Aorta (tissue), 5 donors: Measurements from ENCODE around the gene IRF3. TPM values are rescaled to one million over a fixed set of nuclear protein-coding genes. Genes with fewer than 3 reads are reported as not detected.

Source experiments
- ATAC-seq: fragments of 200-7000 bp; cut with Tn5 transposase; one replicate; pipeline ENCODE4 v1.9.1; 2022; ENCODE audit warnings: moderate library complexity; ENCODE audit not compliant: low FRiP score
- DNase-seq, 2 donors: peaks; one replicate each; pipeline ENCODE4 v3.0.0-alpha.2; 2020
- H3K27ac ChIP-seq, 2 donors: one replicate each; pipeline ENCODE4 v1.5.1; 2013; ENCODE audit warnings: low read length in 2 of 2, mild to moderate bottlenecking in 2 of 2, moderate library complexity in 2 of 2, control low read depth in 1 of 2, inconsistent platforms in 1 of 2, low read depth in 1 of 2
- H3K27me3 ChIP-seq, 2 donors: one replicate each; pipeline ENCODE4 v1.6.1; 2013; ENCODE audit warnings: control low read depth in 1 of 2, low read length in 1 of 2, mild to moderate bottlenecking in 1 of 2, moderate library complexity in 1 of 2; ENCODE audit not compliant: insufficient read depth in 2 of 2, control insufficient read depth in 1 of 2
- H3K36me3 ChIP-seq, 2 donors: one replicate each; pipeline ENCODE4 v1.6.1; 2013; ENCODE audit warnings: control low read depth in 1 of 2, low read length in 1 of 2, mild to moderate bottlenecking in 1 of 2; ENCODE audit not compliant: insufficient read depth in 2 of 2, control insufficient read depth in 1 of 2
- H3K4me1 ChIP-seq, 2 donors: one replicate each; pipeline ENCODE4 v1.6.1; 2013; ENCODE audit warnings: low read length in 2 of 2, control low read depth in 1 of 2, mild to moderate bottlenecking in 1 of 2, moderate library complexity in 1 of 2; ENCODE audit not compliant: insufficient read depth in 2 of 2, control insufficient read depth in 1 of 2
- H3K4me3 ChIP-seq, 2 donors: one replicate each; pipeline ENCODE4 v1.5.1; 2013; ENCODE audit warnings: low read length in 2 of 2, control low read depth in 1 of 2, mild to moderate bottlenecking in 1 of 2
- H3K9me3 ChIP-seq: one replicate; pipeline ENCODE4 v1.6.1; 2013; ENCODE audit warnings: mild to moderate bottlenecking, low read length; ENCODE audit not compliant: control insufficient read depth
- WGBS, 2 donors: extraction: QIAGEN DNeasy Blood & Tissue Kit; methylation state at CpG; one replicate each; pipeline ENCODE4 v1.1.7; 2013; 5-methylcytosine and 5-hydroxymethylcytosine counted together
- intact Hi-C, 2 donors: fragments of 100-400 bp; cut with DNase I; formaldehyde crosslinking; loops; one replicate each; pipeline versions ENCODE4 v1.14.2 to v1.15.0; 2022
- polyA plus RNA-seq, 2 donors: library from polyadenylated mRNA; stranded (reverse); fragments of 200-250 nt; gene quantifications; one replicate each; pipeline ENCODE4 v1.2.3, GENCODE V29; 2013
- total RNA-seq, 2 donors: library from RNA; stranded (reverse); fragmentation: NEBNext Ultra II Directional; extraction: Animal tissue kit (Norgen Biotek cat#: 25700); gene quantifications; one replicate each; pipeline ENCODE4 v1.2.1, GENCODE V29; 2021
- donor health status: healthy with polysubstance abuse.
- donor health status: Bipolar disorder and iron deficiency.
- donor health status: DM: no; HTN: no; CAD: no.
- donor health status: DM: no; HTN: no; CAD: no.
- donor health status: DM: yes; HTN: yes; CAD: no.

Gene IRF3
- total and polyA plus RNA-seq, 4 donors = 37.8 to 278 (median 68.2) TPM

DNA sequence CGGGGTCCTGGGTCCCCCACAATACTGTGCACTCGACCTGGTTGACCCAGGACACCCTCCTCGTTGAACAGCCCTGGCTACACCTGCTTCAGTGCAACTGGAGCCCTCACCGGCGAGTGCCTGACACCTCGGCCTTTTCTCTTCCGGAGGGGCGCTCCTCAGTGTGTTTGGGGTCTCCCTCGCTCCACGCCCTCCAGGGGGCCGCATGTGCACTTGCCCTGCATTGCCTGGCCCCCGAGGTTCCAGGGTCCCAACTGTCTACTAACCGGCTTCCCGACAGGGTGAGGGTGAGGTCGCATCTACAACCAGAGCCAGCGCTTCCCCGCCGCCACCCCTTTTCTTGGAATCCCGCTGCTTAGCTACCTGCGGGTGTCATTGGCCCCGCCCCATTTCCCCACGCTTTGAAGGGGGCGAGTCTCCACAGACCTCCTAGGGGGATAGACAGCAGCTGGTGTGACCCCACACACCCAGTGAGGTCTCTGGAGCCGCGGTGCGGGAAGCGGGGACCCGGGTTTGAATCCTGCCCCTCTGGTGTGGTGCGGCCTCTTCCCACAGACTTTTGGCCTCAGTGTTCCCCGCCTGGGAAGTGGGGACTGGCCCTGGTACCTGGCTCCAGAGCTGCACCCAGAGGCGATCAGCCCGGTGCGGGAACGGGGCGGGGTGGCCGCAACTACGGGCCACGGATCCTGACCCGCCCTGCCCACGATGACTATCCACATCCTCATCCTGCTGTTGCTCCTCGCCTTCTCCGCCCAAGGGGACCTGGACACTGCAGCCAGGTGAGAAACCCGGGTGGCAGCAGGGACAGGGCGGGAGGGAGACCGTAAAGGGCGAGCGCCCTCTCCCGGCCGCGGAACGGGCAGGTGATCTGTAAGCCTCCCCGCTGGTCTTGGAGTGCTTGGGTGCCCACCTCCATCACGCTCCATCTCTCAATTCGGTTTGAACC is 23.7 kb upstream of the IRF3 start, which contains the start of gene ADM5:
Gene ADM5 (plus strand): TSS at position 462 of the 946 bp plus-strand sequence. CDS start 244 bp downstream, at position 706.
- Histone ChIP-seq H3K36me3 (peaks cover 0 to 8% of the 10 kb centered on the region in 2 donors), H3K4me1 (no peaks in the 10 kb centered on the region), H3K27me3 (no peaks in the 10 kb centered on the region), H3K4me3 (peak within 1 kb of the TSS; percentile 3 to 8), H3K9me3 (no peaks in the 10 kb centered on the region), H3K27ac (no peak within 1 kb of the TSS)
- 30 to 33% methylated on average over 52 to 54 of the region's 54 CpGs for WGBS, 2 donors
- ATAC-seq (peak; percentile 30), DNase-seq (peak in 1 of 2 donors; percentile 82)
- intact Hi-C loops = loop anchor here in 1 of 2 donors (10.0 kb wide), 1 partner anchor 65 kb away; no protein-coding TSS in a partner anchor

GRCh38 chr19:49688531-49689132 is 23.0 kb upstream of the IRF3 start:
- no peak for ATAC-seq
- WGBS, 2 donors = 79 to 82% methylated on average over 9 to 12 of the region's 12 CpGs
- H3K27ac ChIP-seq = no peak overlapping the region
- H3K36me3 ChIP-seq = peaks cover 0 to 8% of the 10 kb centered on the region in 2 donors
- intact Hi-C loops = loop anchor here in 1 of 2 donors (10.0 kb wide), 1 partner anchor 66 kb away; no protein-coding TSS in a partner anchor
- no peak for DNase-seq
- no peak overlapping the region for H3K4me3 ChIP-seq
- no peaks in the 10 kb centered on the region for H3K9me3 ChIP-seq
- H3K4me1 ChIP-seq = no peaks in the 10 kb centered on the region
- H3K27me3 ChIP-seq = no peaks in the 10 kb centered on the region

GRCh38 chr19:49687566-49688316 is 22.1 kb upstream of the IRF3 start:
- Histone ChIP-seq H3K4me3 (no peak overlapping the region), H3K36me3 (peaks cover 0 to 8% of the 10 kb centered on the region in 2 donors), H3K9me3 (no peaks in the 10 kb centered on the region), H3K27ac (no peak overlapping the region), H3K4me1 (no peaks in the 10 kb centered on the region), H3K27me3 (no peaks in the 10 kb centered on the region)
- DNase-seq (no peak), ATAC-seq (no peak)
- 78 to 81% methylated on average over 25 to 26 of the region's 26 CpGs for WGBS, 2 donors
- intact Hi-C loops = loop anchor here in 1 of 2 donors (10.0 kb wide), 1 partner anchor 67 kb away; no protein-coding TSS in a partner anchor

GRCh38 chr19:49687150-49687549 is 21.5 kb upstream of the IRF3 start:
- WGBS, 2 donors = 71 to 75% methylated on average over 12 of the region's 12 CpGs
- Histone ChIP-seq H3K4me1 (no peaks in the 10 kb centered on the region), H3K4me3 (no peak overlapping the region), H3K36me3 (peaks cover 0 to 8% of the 10 kb centered on the region in 2 donors), H3K9me3 (no peaks in the 10 kb centered on the region), H3K27ac (no peak overlapping the region), H3K27me3 (no peaks in the 10 kb centered on the region)
- intact Hi-C loops = loop anchor here in 1 of 2 donors (10.0 kb wide), 1 partner anchor 68 kb away; no protein-coding TSS in a partner anchor
- ATAC-seq (no peak), DNase-seq (no peak)

DNA sequence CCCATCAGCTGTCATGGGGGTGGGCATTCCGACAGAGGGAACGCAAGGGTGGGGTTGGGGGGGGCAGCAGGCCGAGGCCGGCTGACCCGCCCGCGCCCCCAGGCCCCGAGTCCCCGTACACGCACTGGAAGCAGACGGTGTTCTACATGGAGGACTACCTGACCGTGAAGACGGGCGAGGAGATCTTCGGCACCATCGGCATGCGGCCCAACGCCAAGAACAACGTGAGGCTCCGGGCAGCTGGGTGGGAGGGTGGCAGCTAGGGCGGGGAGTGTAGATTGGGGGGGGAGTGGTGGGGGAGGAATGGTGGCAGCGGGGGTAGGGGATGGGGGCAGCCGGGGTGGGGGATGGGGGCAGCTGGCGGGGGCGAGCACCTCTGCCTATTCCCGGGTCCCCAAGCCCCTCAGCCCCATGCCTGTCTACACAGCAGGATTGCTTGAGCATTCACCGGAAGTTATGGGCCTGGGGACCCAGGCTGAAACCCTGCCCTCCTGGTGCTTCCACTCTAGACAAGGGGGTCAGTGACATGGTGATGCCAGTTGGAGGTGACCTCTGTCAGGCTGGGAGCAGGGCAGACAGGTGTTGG is 20.9 kb upstream of the IRF3 start:
- no peaks in the 10 kb centered on the region for H3K27me3 ChIP-seq
- no peaks in the 10 kb centered on the region for H3K9me3 ChIP-seq
- DNase-seq = no peak
- H3K4me3 ChIP-seq = no peak overlapping the region
- intact Hi-C loops = loop anchor here in 1 of 2 donors (10.0 kb wide), 1 partner anchor 68 kb away; no protein-coding TSS in a partner anchor
- H3K4me1 ChIP-seq = no peaks in the 10 kb centered on the region
- no peak overlapping the region for H3K27ac ChIP-seq
- no peak for ATAC-seq
- WGBS, 2 donors = 81 to 83% methylated on average over 19 to 27 of the region's 27 CpGs
- peaks cover 0 to 10% of the 10 kb centered on the region in 2 donors for H3K36me3 ChIP-seq

- DNase-seq (no peak), ATAC-seq (no peak)
- Histone ChIP-seq H3K36me3 (peaks cover 0 to 10% of the 10 kb centered on the region in 2 donors), H3K27me3 (no peaks in the 10 kb centered on the region), H3K4me1 (no peaks in the 10 kb centered on the region), H3K27ac (no peak overlapping the region), H3K9me3 (no peaks in the 10 kb centered on the region), H3K4me3 (no peak overlapping the region)
- intact Hi-C loops = loop anchor here in 1 of 2 donors (10.0 kb wide), 1 partner anchor 69 kb away; no protein-coding TSS in a partner anchor
- 77 to 81% methylated on average over 23 of the region's 23 CpGs for WGBS, 2 donors
Measured at GRCh38 chr19:49685845-49686332, 20.2 kb upstream of the IRF3 start.

DNA sequence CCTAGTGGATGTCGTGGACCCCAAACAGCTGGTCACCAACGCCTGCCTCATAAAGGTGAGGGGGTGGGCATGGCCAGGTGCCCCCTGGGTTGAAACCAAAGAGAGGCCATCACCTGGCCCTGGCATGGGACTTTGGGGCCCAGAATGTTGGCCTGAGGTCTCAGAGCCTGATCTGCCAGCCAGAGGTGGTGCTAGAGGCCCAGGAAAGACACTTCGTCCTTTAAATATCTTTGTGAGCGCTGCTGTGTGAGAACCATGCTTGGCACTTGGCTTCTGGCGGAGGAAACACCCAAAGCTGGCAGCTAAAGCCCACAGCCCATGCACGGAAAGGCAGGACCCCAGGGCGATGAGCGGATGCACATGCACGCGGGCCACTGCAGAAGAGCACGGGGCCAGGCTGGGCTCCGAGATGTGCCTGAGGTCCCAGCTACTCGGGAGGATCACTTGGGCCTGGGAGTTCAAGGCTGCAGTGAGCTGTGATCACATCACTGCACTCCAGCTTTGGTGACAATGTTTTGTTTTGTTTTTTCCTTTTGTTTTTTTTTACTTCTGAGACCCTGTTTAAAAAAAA is 19.4 kb upstream of the IRF3 start:
- intact Hi-C loops = loop anchor here in 1 of 2 donors (10.0 kb wide), 1 partner anchor 70 kb away; no protein-coding TSS in a partner anchor
- ATAC-seq (no peak), DNase-seq (no peak)
- H3K4me1 ChIP-seq = no peaks in the 10 kb centered on the region
- H3K27ac ChIP-seq = no peak overlapping the region
- no peaks in the 10 kb centered on the region for H3K9me3 ChIP-seq
- WGBS, 2 donors = 81 to 86% methylated on average over 13 of the region's 13 CpGs
- H3K4me3 ChIP-seq = no peak overlapping the region
- peaks cover 0 to 10% of the 10 kb centered on the region in 2 donors for H3K36me3 ChIP-seq
- no peaks in the 10 kb centered on the region for H3K27me3 ChIP-seq
